GM18520 (cell line): ENCODE results near the gene UROD.
"Not testable (repeated sequence)": the region's sequence is repeated elsewhere in the genome, so short reads cannot be mapped to it uniquely, and the experiment has no call there.

Experiments
- ATAC-seq: cut with Tn5 transposase; IDR thresholded peaks from one replicate; pipeline ENCODE4 v1.9.1; 2021; ENCODE audit not compliant: unreplicated experiment

The UROD gene

GRCh38 chr1:45011837-45012638 lies at the start of gene UROD:
Gene UROD (plus strand): TSS chr1:45012254. CDS start chr1:45012266, 12 bp downstream.
- peak; percentile 61 for ATAC-seq

- ATAC-seq = no peak
Observed at GRCh38 chr1:44962729-44963128, 49.3 kb upstream of the UROD start.

- ATAC-seq = no peak
Observed at GRCh38 chr1:44964396-44964795, 47.7 kb upstream of the UROD start.

- ATAC-seq = no peak
Observed at GRCh38 chr1:44970317-44970716, 41.7 kb upstream of the UROD start.

GRCh38 chr1:44973645-44974044 lies 38.4 kb upstream of the UROD start:
- ATAC-seq = no peak

GRCh38 chr1:44976252-44976651 lies 35.8 kb upstream of the UROD start:
- ATAC-seq = no peak

GRCh38 chr1:44977372-44977771 lies 34.7 kb upstream of the UROD start:
- ATAC-seq = not testable (repeated sequence)

GRCh38 chr1:44985747-44986359 lies 26.2 kb upstream of the UROD start:
- peak; percentile 4 for ATAC-seq

- no peak for ATAC-seq
Observed at GRCh38 chr1:44988531-44989156, 23.4 kb upstream of the UROD start.

- no peak for ATAC-seq
Observed at GRCh38 chr1:44994309-44994898, 17.6 kb upstream of the UROD start.

GRCh38 chr1:44995467-44996238 lies 16.4 kb upstream of the UROD start:
- ATAC-seq = no peak

- no peak for ATAC-seq
Observed at GRCh38 chr1:44999232-44999631, 12.8 kb upstream of the UROD start.

GRCh38 chr1:45001011-45001481 lies 11.0 kb upstream of the UROD start:
- no peak for ATAC-seq

- ATAC-seq = not testable (repeated sequence)
Observed at GRCh38 chr1:45001576-45001975, 10.5 kb upstream of the UROD start.

GRCh38 chr1:45002650-45003645 lies 9.1 kb upstream of the UROD start:
- ATAC-seq = no peak

GRCh38 chr1:45003741-45004140 lies 8.3 kb upstream of the UROD start:
- ATAC-seq = no peak

GRCh38 chr1:45004281-45004920 lies 7.7 kb upstream of the UROD start:
- no peak for ATAC-seq

GRCh38 chr1:45005761-45006160 lies 6.3 kb upstream of the UROD start:
- ATAC-seq = no peak

- no peak for ATAC-seq
Observed at GRCh38 chr1:45007311-45007710, 4.7 kb upstream of the UROD start.
